NCI-H1417 (cell line): ENCODE results near the gene NAA30.

Experiments used
- DNase-seq, 3 experiments: peaks; one replicate each; lab custom pipeline; 2025; lab: John Stamatoyannopoulos, UW

NAA30 gene

DNA sequence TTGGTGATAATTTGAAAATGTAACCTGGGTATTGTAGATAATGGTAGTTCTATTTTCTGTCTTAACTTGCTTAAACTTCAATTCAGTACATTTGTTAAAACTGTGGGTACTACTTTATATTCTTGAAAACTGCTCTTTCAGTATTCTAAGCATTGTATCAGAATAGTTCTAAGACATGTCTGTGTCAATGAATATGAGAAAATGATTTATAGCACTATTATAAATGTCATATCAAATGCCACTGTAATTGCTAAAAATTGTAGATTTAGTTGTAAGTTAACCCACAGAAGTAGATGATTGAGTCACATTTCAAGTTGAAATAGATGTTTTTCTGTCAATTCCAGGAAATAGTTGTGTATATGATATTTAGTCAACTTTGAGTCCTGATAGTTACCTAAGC, 2.4 kb downstream of the NAA30 start:
- DNase-seq = no peak

DNA sequence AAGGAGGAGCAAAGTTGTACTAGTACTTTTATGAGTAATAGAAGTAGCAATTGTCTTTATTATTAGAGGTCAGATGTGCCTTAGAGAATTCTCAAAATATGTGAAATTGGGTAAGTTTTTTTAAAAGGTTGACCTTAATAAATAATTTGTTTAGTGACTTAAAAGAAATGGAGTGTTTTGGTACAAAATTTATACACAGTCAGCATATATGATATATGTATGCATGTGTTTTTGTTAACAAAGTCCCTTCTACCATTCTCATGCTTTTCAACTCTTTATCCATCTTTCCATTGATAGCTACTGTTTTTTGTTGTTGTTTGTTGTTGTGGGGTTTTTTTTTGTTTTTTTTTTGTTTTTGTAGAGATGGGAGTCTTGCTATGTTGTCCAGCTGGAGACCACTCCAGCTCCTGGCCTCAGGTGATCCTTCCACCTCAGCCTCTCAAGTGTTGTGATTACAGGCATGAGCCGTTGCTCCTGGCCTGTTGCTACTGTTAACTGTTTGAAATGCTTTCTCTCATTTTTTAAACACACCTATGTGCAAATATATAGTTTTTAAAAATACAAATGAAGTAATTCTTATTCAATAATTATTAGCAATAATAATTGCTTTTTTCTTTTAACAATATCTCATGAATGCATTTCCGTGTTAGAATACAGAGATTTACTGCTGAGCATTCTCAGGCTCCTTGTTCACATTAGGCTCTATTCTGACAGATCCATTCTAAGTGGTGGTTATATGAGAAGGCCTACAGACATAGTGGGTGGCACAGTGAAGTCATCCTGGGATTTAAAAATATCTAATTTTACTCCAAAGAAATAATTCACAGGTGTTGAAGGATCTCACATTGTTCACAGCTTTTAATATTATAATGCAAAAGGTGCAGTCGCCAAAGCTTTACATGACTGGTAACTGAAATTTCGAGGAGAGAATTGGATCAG, 10.4 kb downstream of the NAA30 start:
- DNase-seq = no peak

DNA sequence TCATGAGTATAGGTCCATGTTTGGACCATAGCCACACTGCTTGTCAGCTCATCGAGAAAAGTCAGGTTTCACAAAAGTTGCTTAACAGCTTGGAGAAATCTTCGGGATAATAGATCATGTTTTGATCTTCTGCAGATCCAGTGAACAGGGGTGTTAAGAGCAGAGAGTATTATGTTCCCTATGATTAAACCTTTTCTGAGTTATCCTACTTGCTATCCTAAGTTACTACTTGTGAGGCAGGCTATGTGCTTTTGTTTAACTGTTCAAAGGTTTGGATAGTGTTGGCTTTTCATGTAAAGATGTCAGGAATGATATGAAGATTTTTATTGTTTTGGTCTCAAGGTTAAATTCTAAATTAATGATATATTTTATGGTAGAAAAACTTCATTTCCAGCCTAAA, 11.1 kb downstream of the NAA30 start:
- no peak for DNase-seq

DNA sequence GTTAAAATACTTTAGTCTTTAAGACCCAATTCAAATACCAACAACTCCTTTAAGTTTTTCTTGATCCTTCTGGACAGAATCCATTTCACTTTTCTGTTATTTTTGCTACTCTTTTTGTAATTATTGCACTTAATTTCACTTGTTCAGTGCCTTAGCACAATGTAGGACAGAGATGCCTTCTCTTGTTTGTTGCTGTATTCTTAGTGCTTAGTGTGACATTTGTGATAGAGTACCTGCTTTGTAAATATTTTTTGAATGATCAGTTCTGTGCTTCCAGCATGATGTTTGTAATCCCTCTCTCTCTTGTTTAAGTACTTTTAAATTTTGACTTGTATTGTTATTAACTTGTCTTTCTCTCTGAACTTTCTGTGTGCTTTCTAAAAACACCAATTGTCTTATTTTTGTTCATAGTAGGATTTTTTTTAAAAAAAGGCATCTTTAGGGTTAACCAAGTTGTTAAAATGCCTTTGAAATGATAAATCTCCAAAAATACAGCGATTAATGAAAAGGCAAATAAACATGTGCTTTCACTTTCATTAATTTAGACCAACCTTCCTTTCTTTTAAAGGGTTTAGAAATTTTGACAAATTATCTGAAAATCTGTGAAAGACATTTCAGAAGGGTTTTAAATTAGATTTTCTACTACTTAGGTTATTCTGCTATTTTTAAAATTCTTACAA, 11.9 kb downstream of the NAA30 start:
- DNase-seq = no peak

DNA sequence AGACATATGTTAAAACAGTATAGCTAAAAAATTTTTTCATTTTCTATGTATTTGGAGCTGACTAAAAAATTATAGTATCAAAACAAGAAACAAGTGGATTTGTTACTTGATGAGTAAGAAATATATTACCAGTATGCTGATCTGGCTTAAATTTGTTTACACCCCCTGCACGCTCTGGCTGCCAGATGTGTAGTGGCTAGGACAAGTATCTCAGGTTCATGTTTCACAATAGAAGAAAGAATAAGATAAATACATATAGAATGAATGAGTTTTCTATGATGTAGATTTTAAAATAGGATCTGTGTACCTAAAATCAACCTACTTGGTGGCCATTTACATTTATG, 13.1 kb downstream of the NAA30 start:
- no peak for DNase-seq

DNA sequence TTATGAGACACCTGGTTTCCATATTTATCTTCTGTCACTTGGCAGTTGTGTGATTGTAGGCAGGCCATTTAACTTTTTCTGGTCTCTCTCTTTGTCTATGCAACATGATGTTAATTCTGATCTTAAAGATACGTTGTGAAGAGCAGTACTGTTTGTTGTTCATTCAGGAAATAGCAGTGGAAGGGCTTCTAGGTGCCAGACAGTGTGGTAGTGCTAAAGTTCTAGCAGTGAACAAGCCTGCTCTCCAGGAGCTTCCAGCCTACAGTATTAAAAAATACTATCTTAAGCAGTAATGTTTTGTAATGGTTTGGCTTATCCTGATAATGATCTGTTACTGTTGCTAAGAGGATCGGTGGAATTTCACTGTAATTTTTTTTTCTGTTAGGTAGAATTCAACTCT, 15.2 kb downstream of the NAA30 start:
- DNase-seq = no peak

DNA sequence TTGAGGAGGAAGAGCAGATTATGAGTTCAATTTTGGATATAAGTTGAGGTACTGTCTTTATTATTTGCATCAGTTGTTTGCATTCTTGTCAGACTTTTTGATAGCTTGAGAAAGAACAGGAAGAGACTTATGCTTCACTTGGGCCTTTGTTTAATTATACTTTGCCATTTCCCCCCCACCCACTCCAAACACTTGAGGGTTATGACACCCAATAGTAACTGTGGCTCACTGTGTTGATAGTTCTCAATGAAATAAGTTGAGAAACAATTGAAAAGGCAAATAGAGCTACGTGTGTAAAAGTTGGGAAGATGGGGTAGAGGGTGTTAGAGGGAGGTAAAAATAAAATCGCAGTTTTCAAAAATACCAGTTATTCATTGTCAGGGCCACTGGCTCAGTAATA, 17.7 kb downstream of the NAA30 start:
- peak in 1 of 3 experiments; percentile 48 for DNase-seq

DNA sequence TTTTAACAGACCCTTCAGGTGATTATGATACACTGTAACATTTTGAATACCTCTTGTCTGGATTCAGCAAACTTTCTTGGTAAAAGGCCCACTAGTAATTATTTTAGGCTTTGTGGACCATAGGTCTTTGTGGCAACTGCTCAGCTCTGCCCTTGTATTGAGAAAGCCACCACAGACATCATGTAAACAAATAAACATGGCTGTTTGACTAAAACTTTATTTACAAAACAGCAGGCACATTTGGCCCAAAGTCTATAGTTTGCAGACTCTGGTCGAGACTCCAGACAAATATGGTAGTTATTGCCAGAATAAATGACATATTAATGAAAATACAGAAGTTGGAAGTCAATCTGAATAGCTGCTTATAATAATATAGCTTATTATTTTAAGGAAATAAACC, 18.2 kb downstream of the NAA30 start:
- no peak for DNase-seq

DNA sequence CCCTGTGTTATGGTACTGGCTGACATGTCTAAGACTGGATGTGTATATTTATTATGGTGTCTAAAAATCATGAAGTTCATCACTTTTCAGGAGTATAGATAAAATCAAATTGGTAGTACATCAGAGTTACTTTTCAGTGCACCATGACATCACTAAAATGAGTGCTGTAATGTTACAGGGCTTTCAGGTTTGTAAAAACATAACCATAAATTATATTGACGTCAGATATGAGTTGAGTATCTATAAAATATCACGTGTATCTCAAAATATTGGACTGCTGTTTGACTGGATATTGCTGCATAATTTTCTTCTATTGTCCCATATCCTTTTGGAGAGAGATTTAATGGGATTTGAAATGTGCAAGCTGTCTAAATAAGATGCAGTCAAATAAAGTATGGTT, 22.0 kb downstream of the NAA30 start:
- DNase-seq = no peak

DNA sequence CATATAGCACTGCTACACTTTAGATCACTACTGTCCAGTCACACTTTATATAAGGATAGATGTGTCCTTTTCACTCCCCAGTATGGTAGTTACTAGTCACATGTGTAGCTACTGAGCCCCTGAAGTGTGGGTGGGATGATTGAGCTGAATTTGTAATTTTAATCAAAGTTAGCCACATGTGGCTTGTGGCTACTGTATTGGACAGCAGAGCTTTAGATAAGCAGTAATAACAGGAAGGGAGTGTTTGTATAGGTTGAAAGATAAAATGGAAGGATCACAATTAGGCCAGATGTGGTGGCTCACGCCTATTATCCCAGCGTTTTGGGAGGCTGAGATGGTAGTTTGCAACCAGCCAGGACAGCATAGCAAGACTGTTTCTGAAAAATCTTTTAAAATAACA, 23.5 kb downstream of the NAA30 start:
- DNase-seq = no peak

DNA sequence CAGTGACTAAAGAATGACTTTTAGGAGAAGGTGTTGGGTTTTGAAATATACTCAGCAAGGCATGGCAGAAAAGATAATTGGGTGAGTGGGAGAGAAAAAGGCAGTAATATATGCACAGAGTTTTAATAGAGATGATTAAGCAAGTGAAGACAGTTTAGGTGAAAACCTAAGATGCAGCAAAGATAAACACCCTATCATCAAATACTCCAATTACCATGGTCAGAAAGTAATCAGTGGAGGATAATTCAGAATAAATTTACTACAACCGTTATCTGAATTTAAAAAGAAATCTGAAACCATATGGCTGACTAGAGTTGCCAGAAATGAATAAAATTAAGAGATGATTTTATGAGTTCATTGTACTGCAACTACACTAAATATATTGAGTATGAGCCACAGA, 26.8 kb downstream of the NAA30 start:
- no peak for DNase-seq

DNA sequence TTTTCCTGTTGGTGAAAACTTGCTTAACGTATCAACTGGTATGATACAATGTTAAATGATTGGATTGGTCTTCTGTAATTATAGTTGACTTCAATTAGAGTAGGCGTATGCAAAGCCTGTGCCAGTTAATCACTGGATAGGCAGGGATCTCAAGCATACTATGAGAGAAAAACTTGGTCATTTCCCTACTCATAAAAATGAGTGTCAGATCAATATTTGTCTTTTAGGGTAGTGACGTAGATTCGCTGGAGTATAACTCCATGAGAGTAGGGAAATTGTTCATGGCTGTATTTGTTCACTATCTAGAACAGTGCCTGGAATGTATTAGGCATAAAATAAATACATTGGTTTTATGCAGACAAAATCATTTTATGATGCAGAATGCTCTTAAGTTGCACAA, 28.6 kb downstream of the NAA30 start:
- no peak for DNase-seq

DNA sequence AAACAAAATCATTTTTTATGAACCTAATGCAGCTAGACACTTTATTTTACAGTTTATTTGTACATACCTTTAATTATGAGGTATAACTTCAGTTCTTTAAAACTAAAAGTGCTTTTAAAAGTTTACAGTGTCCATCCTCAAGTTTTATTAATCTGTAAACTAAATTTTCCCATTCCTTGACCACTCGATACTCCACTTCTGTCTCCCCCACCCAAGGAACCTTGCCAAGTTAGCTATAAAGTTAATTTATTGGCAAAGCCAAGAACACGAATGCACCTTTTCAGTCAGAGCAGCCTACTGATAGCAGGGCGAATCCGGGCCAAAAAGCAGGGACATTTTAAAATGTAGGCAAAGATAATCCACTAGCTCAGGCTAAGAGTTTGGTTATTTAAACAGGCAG, 29.6 kb downstream of the NAA30 start:
- no peak for DNase-seq

DNA sequence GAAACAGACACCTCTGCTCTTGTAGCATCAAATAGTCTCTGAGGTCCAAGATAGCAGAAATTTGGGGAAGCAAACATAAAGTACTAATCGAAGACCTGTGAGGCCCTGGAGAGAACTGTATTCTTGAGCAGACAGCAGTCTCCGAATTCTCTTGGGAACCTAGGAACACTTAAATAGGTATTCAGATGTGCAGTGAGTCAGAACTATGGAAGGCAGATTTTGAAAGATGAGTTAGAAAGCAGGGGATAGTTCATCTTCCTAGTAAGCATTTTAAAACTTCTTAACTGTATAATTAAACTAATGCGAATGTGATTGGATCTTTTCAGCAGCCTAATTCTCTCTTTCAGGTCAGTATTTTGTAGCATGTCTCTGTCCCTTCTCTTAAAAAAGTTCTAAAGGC, 30.6 kb downstream of the NAA30 start:
- DNase-seq = no peak

DNA sequence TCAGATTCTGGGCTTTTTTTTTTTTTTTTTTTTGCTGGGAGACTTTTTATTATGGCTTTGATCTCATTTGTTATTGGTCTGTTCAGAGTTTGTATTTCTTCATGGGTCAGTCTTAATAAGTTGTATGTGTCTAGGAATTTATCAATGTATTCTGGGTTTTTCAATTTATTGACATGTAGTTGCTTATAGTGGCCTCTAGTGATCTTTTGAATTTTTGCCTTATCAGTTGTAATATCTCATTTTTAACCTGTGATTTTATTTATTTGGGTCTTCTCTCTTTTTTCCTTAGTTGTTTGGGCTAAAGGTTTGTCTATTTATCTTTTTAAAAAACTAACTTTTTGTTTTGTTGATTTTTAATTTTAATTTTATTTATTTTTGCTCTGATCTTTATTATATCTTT, 45.5 kb downstream of the NAA30 start:
- DNase-seq = no peak

DNA sequence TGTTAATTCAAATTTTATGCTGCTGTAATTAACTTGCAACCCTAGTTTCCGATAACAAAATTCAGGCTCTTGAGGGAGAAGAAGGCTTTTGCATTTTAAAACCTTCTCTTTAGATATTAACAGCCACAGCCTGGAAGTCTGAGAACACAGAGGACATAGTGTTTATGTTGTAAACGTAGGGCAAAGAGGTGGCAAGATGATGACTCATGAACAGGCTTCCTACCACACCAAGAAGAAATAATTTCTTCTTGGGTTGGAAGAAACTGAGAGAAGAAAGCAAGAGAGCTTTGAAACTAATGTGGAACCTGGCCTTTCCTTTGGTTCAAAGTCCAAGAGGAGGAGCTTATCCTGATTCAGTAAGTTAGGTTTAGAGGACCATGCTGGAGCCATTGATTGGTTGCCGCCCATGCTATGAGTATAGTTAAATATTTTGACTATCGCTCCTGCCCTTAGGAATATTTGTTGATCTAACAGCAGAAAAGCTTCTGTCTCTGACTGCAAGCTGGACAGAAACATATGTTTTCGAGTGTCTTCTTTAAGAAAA, 71.5 kb downstream of the NAA30 start:
- no peak for DNase-seq

DNA sequence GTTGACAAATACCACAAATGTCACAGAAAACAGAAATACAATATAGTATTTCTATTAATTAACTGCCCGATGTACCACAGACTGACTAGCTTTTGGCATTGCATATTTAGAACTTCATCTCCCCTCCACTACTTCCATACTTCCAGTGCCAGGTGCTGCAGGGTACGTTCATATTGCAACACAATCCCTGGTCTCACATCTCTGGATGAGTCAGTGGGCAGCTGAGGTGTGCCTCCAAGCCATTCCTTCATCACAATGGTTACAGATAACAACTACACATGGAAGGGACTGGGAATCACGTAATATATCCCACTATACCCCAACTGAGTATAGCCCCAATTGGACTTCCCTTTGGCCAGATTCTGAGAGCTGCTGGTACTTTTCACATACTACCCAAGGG, 72.2 kb downstream of the NAA30 start:
- no peak for DNase-seq

DNA sequence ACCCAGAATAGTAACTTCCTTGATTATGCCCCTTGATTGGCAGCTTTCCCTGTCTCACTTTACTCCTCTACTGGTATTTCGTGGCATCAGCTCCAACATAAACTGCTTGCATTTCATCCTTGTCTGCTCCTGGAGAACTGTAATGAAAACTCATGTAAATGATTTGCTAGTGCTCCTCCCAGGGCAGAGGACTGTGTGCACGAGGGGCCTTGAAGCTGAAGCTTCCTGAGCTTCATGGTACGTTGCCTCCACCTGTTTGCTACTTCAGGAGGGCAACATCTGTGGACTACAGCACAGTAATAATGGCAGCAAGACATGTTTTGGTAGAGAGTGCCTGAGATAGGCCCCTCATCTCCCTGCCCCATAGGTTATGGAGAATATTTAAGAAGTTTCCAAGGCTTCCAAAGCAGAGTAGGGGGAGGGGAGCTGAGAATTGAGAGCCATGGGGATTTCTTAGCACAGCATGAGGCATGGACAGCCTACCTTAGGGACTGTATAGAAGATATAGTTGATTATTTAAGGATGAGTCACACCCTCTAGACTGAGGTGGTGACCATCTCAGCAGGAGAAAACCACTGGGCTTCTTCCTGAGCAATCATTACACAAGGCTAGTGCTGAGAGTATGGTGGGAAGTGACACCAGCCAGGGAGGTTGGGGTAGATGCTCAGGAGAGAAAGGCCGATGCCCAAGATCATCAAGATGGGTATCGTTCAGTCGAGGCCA, 73.8 kb downstream of the NAA30 start:
- no peak for DNase-seq
